HUES6 (cell line): ENCODE data around the gene VSX1.

ENCODE experiments used
- H3K27ac ChIP-seq: 2 replicates; pipeline ENCODE4 v1.7.0; 2013; ENCODE audit warnings: low read depth, mild to moderate bottlenecking, low read length, inconsistent platforms
- H3K27me3 ChIP-seq: 2 replicates; pipeline ENCODE4 v1.6.1; 2013; ENCODE audit warnings: low read length; ENCODE audit not compliant: control insufficient read depth, insufficient read depth
- H3K36me3 ChIP-seq: 2 replicates; pipeline ENCODE4 v1.6.1; 2013; ENCODE audit warnings: low read length; ENCODE audit not compliant: control insufficient read depth, insufficient read depth
- H3K4me1 ChIP-seq: 2 replicates; pipeline ENCODE4 v1.6.1; 2013; ENCODE audit warnings: low read length; ENCODE audit not compliant: control insufficient read depth, insufficient read depth
- H3K4me3 ChIP-seq: 2 replicates; pipeline ENCODE4 v1.5.1; 2013; ENCODE audit warnings: low read depth, low read length
- H3K9ac ChIP-seq: one replicate; pipeline ENCODE4 v1.6.1; 2013; ENCODE audit warnings: mild to moderate bottlenecking, low read length
- H3K9me3 ChIP-seq: 2 replicates; pipeline ENCODE4 v1.6.1; 2013; ENCODE audit warnings: low read depth, low read length; ENCODE audit not compliant: control insufficient read depth, insufficient read depth

VSX1 gene

DNA sequence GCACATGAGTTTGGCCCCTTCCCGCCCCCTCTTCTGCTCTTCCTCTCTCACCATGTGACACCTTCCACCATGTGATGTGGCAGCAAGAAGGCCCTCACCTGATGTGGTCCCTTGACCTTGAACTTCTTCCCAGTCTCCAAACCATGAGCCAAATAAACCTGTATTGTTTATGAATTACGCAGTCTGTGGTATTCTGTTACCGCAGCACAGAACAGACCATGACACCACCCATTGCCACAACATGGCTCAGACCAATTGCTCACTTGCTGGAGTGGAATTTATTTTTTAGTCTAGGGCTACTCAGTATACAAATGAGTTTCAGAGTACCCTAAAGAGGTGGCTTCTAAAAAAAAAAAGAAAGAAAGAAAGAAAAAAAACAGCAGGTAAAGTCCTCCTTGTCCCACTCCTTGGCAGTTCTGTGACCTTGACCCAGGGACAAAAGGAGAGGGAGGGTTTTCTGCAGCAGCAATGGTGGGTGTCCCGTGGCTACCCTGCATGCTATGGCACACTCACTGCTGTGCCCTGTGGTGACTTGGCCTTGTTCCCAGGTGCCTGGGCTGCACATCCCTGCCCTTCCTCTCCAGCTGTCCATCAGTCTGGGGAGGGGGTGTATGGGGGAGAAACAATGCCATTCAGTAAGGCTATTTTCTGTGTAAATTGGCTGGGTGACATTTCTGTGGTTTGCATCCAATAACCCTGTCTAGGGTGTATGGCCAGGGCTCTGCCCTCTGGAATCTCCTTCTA, 5.4 kb upstream of the VSX1 start:
- Histone ChIP-seq H3K27ac (no peak overlapping the region), H3K36me3 (no peaks in the 10 kb centered on the region), H3K27me3 (peaks cover 99% of the 10 kb centered on the region), H3K4me3 (no peak overlapping the region), H3K9me3 (no peaks in the 10 kb centered on the region), H3K9ac (no peak overlapping the region), H3K4me1 (peaks cover 7% of the 10 kb centered on the region)

DNA sequence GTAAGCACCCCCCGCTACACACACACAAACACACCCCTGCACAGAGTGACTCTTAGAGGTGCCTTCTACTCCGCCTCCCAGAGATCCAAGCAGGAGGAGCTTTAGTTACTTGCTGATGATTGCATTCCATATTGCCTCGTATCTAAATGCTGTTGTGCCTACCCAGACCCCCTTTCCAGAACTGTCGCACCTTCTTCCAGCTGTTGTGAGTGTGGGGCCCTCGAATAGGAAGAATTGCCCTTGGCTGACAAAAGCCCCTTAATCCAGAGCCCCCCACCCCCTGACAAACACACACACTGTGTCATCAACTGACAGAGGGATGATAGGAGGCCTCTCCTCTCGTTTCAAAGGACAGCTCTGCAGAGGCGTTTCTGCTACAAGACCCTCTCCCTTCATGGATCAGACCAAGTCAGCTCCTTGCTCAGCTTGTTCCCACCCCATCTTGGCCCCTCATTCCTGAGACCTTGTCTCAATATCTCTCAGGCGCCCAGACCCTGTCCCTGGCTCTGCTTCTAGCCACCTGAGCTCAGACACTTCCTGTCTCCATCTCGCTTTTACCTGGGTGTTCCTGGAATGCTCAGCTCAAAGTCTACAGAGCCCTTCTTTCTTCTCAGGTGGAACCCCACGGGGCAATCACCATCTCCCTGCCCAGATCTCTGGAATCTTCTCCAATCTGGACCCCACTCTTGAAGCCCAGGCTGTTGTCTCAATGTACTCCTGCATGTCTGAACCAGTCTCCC, 4.0 kb upstream of the VSX1 start:
- peaks cover 99% of the 10 kb centered on the region for H3K27me3 ChIP-seq

DNA sequence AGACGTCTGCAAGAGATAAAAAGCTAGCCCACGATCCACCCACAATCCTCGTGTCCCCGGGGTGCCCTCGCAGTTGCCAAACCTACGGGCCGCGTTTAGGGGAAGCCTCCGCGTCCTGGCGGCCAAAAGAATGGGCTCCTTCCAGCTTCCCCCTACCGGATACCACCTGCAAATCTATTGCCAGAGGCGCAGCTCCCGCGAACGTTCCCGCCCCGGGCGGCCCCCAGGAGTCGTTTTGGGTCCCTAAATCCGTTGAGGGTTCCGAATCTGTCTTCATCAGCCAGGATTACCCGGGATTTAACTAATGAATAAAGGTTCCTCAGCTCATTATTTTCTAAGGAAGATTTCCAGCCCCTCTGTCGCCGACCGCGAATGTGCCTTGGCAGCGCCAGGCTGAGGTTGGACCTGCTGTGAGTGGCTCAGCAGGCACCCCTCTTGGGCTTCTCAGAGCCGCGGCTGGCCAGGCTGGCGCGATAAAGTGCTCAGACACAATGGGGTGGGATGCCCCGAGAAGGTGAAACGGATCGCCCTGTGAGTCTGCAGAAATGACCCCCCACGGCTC, 2.8 kb upstream of the VSX1 start:
- Histone ChIP-seq H3K27me3 (peaks cover 99% of the 10 kb centered on the region), H3K4me1 (peaks cover 7% of the 10 kb centered on the region), H3K4me3 (peak overlapping the region; percentile 49), H3K36me3 (no peaks in the 10 kb centered on the region), H3K9ac (no peak overlapping the region), H3K27ac (no peak overlapping the region), H3K9me3 (no peaks in the 10 kb centered on the region)

More for the DNA sequence above, 4.0 kb upstream of the VSX1 start:
- Histone ChIP-seq H3K9ac (no peak overlapping the region), H3K27ac (no peak overlapping the region), H3K9me3 (no peaks in the 10 kb centered on the region), H3K4me1 (peaks cover 7% of the 10 kb centered on the region), H3K4me3 (no peak overlapping the region), H3K36me3 (no peaks in the 10 kb centered on the region)

DNA sequence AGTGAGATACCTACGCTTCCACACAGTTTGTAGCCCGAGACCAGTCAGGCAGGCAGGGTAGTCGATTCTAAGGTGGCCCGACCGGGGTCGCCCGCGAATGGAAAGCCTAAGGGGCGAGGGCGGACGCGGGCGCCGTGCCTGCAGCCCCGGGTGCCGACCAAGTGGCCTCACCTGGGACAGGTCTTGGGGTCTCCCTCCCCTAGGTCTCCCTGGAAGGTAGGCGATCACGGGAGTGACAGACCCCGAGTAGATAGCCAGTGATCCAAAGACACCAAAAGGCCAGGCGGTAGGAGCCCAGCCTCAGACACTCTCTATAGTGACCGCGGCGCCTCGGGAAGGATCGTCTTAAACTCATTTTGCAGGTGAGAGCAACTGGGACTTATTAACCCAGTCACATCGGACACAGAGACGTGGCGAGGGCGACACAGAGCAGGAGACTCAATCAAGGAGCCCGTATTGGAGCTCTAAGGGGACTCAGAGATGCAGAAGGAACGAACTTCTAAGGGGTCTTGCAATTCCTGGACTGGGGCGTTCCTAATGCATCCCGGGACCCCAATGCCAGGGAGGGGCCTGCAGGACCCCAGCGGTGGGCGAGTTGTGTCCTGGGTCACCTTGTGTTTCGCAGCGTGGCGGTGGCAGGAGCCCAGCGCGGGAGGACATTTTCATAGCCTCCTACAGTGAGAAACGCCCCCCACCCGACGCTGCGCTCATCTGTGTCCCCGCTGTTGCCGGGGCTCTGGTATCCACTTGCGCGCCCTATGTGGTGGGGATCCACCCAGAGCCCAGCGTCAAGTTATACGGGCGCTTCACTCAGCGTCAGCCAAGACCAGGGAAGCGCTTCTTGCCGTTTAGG, 2.1 kb upstream of the VSX1 start:
- no peaks in the 10 kb centered on the region for H3K9me3 ChIP-seq
- peak overlapping the region; percentile 49 for H3K4me3 ChIP-seq
- H3K27me3 ChIP-seq, result peaks cover 99% of the 10 kb centered on the region
- peaks cover 7% of the 10 kb centered on the region for H3K4me1 ChIP-seq
- H3K36me3 ChIP-seq, result no peaks in the 10 kb centered on the region
- no peak overlapping the region for H3K27ac ChIP-seq
- no peak overlapping the region for H3K9ac ChIP-seq

DNA sequence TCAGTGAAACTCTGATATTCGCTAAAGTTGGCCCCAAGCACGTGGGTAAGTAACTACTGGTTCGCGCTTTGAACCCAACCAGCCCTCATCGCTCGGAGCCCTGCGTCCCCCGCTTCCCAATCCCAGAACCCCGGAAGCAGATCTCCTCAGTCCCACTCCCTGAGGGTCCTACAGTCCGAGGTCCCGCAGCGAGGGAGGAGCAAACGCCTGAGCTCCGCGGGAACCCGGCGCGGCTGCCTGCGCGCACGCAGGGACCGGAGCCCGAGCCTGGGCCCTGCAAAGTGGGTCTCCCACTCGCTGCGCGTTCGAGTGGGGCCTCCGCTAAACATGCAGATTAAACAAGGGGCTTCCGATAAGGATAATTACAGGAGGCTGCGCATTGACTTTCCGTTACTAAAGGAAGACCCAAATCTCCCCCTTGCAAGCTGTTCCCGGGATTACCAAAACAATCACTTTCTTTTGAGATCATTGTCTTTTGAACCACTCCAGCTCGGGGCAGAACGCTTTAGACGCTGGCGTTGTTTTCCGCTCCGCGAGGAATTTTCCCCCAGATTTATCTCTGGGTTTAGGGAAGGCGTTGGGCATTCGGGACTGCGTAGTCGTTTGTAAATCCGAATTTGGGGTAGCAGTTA, 1.3 kb upstream of the VSX1 start:
- H3K27ac ChIP-seq, result no peak overlapping the region
- H3K4me3 ChIP-seq, result peak overlapping the region; percentile 49
- H3K9me3 ChIP-seq, result no peaks in the 10 kb centered on the region
- H3K4me1 ChIP-seq, result peaks cover 7% of the 10 kb centered on the region
- H3K27me3 ChIP-seq, result peaks cover 100% of the 10 kb centered on the region
- H3K9ac ChIP-seq, result no peak overlapping the region
- H3K36me3 ChIP-seq, result no peaks in the 10 kb centered on the region

DNA sequence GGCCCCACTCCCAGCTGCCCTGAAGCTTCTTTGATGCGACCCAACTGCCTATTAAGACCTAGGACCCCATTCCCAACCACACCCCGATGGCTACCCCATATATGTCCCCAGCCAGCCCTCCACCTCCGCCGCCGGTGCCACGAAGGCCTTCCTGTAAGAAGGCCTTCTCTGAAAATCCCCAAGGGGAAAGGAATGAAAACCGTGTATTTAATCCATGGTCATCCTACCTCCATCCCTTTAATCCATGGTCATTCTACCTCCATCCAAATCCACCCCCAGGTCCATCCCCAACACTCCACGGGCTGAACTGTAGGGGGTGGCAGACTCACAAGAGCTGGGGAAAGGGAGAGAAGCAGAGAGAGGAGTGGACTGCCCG, 545 bp upstream of the VSX1 start:
- Histone ChIP-seq H3K9ac (no peak overlapping the region), H3K4me1 (peaks cover 7% of the 10 kb centered on the region), H3K36me3 (no peaks in the 10 kb centered on the region), H3K27ac (no peak overlapping the region), H3K4me3 (peak overlapping the region; percentile 54), H3K27me3 (peaks cover 100% of the 10 kb centered on the region), H3K9me3 (no peaks in the 10 kb centered on the region)

DNA sequence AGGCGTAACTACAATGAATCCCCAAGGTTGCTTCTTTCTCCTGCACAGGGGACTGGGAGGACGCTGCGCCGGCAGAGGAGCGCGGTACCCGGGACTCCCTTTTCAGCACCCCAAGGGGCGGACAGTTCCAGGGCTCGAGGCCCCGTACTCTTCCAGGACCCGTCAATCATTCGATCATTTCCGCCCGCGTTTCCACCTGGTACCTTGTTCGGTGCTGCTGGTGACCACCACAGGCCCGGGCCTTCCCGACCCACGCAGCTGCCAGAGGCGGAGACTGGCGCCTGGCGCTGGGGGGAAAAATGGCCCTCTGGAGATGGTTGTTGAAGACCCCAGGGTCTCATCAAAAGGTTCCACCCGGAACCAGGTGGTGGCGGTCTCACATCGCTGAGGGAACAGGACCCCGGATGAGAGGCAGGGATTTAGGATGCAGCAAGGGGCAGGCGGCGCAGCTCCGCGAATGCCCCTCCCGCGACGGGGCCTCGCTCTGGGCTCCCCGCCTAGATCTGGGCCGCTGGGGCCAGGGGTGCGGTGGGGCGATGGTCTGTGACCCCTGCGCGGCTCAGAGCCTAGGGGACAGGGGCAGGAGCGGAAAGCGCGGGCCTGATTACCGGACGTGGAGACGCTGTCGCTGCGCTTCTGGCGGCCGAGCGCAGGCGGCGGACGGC, 744 bp downstream of the VSX1 start:
- peak overlapping the region; percentile 54 for H3K4me3 ChIP-seq
- no peak overlapping the region for H3K27ac ChIP-seq
- peaks cover 7% of the 10 kb centered on the region for H3K4me1 ChIP-seq
- H3K36me3 ChIP-seq, result no peaks in the 10 kb centered on the region
- no peaks in the 10 kb centered on the region for H3K9me3 ChIP-seq
- peaks cover 100% of the 10 kb centered on the region for H3K27me3 ChIP-seq
- H3K9ac ChIP-seq, result no peak overlapping the region

DNA sequence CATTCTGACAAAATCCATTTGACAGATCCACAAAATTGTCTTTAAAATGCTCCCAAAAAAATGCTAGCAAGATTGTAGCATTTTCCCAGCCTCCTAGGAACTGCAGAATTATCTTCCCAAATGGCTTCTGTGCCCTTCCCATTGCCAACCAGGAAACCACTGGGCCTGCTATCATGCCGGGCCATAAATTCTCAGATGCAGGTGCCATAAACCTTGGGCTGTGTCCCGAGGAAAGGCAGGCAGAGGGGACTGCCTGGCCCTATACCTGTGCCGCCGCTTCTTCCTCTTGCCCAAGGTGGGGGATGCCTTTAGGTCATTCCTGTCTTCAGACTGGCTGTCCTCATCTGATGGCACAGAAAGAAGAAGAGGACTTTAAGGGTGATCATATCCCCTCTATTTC, 2.8 kb downstream of the VSX1 start:
- no peak overlapping the region for H3K4me3 ChIP-seq
- H3K27me3 ChIP-seq, result peaks cover 100% of the 10 kb centered on the region
- H3K9ac ChIP-seq, result no peak overlapping the region
- H3K9me3 ChIP-seq, result no peaks in the 10 kb centered on the region
- peaks cover 7% of the 10 kb centered on the region for H3K4me1 ChIP-seq
- H3K27ac ChIP-seq, result no peak overlapping the region
- H3K36me3 ChIP-seq, result no peaks in the 10 kb centered on the region

DNA sequence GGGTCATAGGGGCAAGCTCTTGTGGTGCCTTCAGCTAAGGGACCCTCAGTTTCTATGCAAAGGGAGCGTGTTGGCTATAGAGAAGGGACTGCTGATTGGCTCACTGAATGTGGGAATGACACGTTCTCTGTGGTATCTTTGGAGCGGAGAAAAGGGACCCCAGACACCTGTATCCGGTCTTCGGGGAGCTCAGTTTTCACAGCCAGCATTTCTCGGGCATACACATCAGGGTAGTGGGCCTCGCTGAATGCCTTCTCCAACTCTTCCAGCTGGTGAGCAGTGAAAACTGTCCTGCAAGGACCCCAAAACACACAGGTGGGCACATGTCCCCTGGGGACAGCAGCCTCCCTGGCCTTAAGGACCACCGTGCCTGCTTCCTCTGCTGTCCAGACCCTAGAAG, 3.3 kb downstream of the VSX1 start:
- Histone ChIP-seq H3K36me3 (no peaks in the 10 kb centered on the region), H3K4me3 (no peak overlapping the region), H3K27ac (no peak overlapping the region), H3K27me3 (peaks cover 97% of the 10 kb centered on the region), H3K9me3 (no peaks in the 10 kb centered on the region), H3K4me1 (peaks cover 7% of the 10 kb centered on the region), H3K9ac (no peak overlapping the region)

DNA sequence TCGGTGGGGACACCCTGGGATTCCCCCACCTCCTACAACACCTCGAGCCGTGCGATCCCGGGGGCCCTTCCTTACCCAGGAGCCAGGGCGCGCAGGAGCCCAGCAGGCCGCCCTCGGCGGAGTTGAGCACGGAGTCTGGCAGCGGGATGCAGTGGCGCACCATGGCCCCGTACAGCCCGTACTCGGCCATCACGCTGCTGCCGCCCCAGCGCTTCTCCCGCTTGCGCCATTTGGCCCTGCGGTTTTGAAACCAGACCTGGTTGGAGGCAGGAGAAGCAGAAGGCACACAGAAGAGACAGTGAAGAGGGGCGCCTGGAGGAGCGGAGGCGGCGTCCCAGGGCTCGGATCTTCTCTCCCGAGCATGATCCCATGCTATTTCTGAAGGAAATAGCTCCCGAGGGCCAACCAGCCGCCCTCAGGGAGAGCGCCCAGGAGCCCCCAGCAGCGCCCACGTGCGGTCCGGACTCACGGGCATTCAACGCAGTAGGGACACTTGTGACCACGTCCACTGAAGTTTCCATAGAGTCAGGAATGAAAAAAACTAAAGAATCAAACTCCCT, 4.3 kb downstream of the VSX1 start:
- no peaks in the 10 kb centered on the region; the same call in 1 of the 2 replicates for H3K4me1 ChIP-seq
- peaks cover 94% of the 10 kb centered on the region for H3K27me3 ChIP-seq

More for the DNA sequence above, 4.3 kb downstream of the VSX1 start:
- H3K9me3 ChIP-seq, result no peaks in the 10 kb centered on the region
- H3K36me3 ChIP-seq, result no peaks in the 10 kb centered on the region
- peak overlapping the region; percentile 54 for H3K4me3 ChIP-seq
- H3K9ac ChIP-seq, result no peak overlapping the region
- no peak overlapping the region for H3K27ac ChIP-seq
